ENCODE results near the gene BNIP1.

The BNIP1 gene

GRCh38 chr5:173196133-173196952 is 52.0 kb downstream of the BNIP1 start:
- TF ChIP-seq, protein P1, sequence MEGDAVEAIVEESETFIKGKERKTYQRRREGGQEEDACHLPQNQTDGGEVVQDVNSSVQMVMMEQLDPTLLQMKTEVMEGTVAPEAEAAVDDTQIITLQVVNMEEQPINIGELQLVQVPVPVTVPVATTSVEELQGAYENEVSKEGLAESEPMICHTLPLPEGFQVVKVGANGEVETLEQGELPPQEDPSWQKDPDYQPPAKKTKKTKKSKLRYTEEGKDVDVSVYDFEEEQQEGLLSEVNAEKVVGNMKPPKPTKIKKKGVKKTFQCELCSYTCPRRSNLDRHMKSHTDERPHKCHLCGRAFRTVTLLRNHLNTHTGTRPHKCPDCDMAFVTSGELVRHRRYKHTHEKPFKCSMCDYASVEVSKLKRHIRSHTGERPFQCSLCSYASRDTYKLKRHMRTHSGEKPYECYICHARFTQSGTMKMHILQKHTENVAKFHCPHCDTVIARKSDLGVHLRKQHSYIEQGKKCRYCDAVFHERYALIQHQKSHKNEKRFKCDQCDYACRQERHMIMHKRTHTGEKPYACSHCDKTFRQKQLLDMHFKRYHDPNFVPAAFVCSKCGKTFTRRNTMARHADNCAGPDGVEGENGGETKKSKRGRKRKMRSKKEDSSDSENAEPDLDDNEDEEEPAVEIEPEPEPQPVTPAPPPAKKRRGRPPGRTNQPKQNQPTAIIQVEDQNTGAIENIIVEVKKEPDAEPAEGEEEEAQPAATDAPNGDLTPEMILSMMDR (IDR thresholded peaks at IDR 0.05; ENCODE audit: control insufficient read depth, extremely low read depth, insufficient read depth), result no peak
- no peak for DNase-seq (ENCODE audit: low read depth)
- no peak overlapping the region for H3K4me3 ChIP-seq (ENCODE audit: low read depth, low read length)

DNA sequence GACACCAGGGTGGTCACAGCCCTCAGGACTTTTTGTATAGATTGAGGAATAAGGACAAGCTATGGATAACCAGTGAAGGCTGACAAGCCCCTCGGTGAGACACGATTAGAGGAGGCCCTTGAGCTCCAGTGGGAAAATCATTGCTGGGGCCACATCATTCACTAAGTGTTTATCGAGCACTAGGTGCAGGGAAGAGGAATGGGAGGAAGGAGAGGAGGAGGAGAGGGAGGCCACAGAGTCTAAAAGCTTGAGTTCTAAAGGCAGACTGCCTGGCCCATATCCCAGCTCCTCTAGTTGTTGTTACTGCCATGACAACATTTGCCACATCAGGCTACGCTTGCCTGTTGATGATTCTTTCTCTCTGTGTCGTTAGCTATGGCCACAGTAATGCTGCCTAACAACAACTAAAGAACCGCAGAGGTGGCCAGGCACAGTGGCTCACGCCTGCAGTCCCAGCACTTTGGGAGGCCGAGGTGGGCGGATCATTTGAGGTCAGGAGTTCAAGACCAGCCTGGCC is 53.1 kb downstream of the BNIP1 start:
- no peak for DNase-seq (ENCODE audit: low read depth)
- no peak overlapping the region for H3K4me3 ChIP-seq (ENCODE audit: low read depth, low read length)
- TF ChIP-seq, protein P1 (IDR thresholded peaks at IDR 0.05; ENCODE audit: control insufficient read depth, extremely low read depth, insufficient read depth), result no peak

- no peak overlapping the region for H3K4me3 ChIP-seq (ENCODE audit: low read depth, low read length)
- TF ChIP-seq, protein P1 (IDR thresholded peaks at IDR 0.05; ENCODE audit: control insufficient read depth, extremely low read depth, insufficient read depth), result no peak
- DNase-seq (ENCODE audit: low read depth), result no peak
Measured at GRCh38 chr5:173198049-173198448, 53.7 kb downstream of the BNIP1 start.

DNA sequence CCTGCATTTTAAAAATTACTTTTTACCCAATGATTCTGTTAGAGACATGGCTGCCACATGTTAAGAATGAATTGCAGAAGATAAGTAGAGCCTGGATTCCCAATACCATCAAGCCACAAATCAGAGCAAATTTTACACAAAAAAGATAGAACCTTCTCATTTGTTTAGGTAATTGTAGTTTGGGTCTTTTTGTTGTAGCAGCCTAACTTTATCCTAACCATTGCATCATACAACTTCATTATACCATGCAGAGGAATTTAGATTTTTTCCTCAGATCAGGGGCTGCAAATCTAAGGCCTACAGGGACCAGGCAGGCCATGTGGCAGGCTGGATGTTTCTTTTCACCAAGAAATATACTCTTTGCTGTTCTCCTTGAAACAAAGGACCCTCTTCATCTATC is 56.0 kb downstream of the BNIP1 start:
- no peak overlapping the region for H3K4me3 ChIP-seq (ENCODE audit: low read depth, low read length)
- TF ChIP-seq, protein P1 (IDR thresholded peaks at IDR 0.05; ENCODE audit: control insufficient read depth, extremely low read depth, insufficient read depth), result no peak
- no peak for DNase-seq (ENCODE audit: low read depth)

GRCh38 chr5:173201636-173202265 is 57.4 kb downstream of the BNIP1 start:
- H3K4me3 ChIP-seq (ENCODE audit: low read depth, low read length), result no peak overlapping the region
- TF ChIP-seq, protein P1 (IDR thresholded peaks at IDR 0.05; ENCODE audit: control insufficient read depth, extremely low read depth, insufficient read depth), result no peak
- DNase-seq (ENCODE audit: low read depth), result no peak

DNA sequence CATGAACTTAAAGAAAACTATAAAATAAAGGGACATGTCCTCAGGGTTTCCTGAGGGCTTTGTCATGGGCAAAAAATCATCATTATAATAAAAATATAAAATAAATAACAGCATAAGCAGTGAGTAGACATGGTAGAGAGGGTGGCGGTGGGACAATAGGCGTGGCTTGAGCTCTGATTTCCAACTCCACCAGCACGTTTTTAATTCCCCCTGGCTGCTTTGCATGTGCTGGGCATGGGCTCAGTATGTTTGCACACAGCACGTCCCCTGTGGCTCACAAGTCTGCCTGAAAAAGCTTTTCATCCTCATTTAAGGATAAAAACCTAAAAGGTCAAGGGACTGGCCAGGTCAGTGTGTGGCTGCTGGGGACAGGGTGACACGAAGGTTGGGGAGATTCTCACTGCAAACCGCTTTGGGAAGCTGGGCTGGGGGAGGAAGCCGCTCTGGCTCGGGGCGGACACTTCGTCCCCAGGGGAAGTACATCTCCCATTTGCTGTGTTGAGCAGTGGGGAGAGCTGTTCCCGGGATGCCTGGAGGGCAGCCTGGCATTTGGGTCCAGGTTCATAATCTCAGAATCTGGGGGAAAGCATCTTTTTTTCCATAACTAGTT is 58.0 kb downstream of the BNIP1 start:
- TF ChIP-seq, protein P1 (IDR thresholded peaks at IDR 0.05; ENCODE audit: control insufficient read depth, extremely low read depth, insufficient read depth), result no peak
- no peak overlapping the region for H3K4me3 ChIP-seq (ENCODE audit: low read depth, low read length)
- no peak for DNase-seq (ENCODE audit: low read depth)
